ENCODE data around the gene RSPH1. TPM values are rescaled to one million over a fixed set of nuclear protein-coding genes. Genes with fewer than 3 reads are reported as not detected.

Gene RSPH1
- total RNA-seq, 2 experiments from 2014 or later = not detected

DNA sequence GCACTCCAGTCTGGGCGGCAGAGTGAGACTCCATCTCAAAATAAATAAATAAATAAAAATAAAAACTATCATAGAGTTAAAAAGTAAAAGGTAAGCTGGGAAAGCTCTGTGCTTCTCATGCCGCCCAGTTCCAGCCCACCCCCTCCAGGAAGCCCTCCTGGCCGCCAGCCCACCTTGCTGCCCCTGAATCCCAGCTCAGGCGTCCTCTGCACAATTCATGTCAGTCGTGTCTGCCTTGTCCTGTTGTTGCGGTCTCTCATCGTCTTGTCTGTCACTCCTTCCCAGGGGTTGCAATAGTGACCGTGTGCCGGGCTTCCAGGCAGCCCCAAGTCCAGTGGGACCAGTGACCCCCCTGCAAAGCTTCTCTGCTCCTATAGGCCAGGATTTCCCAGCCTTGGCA lies 44.1 kb downstream of the RSPH1 start:
- CTCF ChIA-PET = interaction anchor here (1.1 to 3.3 kb wide), 2 partner anchors 85 to 142 kb away, joined by 3 to 22 read pairs; no protein-coding TSS in a partner anchor
- ATAC-seq (no peak), DNase-seq (no peak)
- Mint-ChIP-seq H3K27ac (no peak overlapping the region), H3K9me3 (ENCODE audit: low read depth) (no peaks in the 10 kb centered on the region), H3K27me3 (no peaks in the 10 kb centered on the region), H3K4me3 (no peak overlapping the region), H3K36me3 (peaks cover 13% of the 10 kb centered on the region), H3K4me1 (peaks cover 50% of the 10 kb centered on the region)

DNA sequence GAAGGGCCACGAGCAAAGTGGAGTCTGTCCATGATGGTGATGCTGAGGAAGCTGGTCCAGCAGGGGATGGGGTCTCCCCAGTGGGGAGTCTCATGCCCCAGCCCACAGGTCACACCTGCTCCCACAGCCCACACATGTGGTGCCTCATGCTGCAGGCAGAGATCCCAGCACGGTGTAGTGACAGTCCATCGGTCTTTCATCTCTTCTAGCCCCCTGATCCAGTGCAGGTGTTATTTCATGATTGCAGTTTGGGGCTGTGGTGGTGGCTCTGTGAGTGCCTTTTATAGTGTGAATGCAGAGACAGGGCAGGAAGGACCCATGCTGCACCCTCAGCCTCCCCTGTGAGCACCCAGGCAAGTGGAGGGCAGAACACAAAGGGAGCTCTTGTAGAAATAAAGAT lies 47.3 kb downstream of the RSPH1 start:
- H3K9me3 Mint-ChIP-seq (ENCODE audit: low read depth) = no peaks in the 10 kb centered on the region
- H3K4me1 Mint-ChIP-seq = peaks cover 50% of the 10 kb centered on the region
- ATAC-seq (no peak), DNase-seq (no peak)
- CTCF ChIA-PET = interaction anchor here (0.7 to 2.1 kb wide), 6 partner anchors 26 to 210 kb away, joined by 3 to 6 read pairs (median 4); no protein-coding TSS in a partner anchor
- H3K36me3 Mint-ChIP-seq = peaks cover 29% of the 10 kb centered on the region
- no peaks in the 10 kb centered on the region for H3K27me3 Mint-ChIP-seq
- peak overlapping the region; percentile 41 for H3K27ac Mint-ChIP-seq
- H3K4me3 Mint-ChIP-seq = no peak overlapping the region

DNA sequence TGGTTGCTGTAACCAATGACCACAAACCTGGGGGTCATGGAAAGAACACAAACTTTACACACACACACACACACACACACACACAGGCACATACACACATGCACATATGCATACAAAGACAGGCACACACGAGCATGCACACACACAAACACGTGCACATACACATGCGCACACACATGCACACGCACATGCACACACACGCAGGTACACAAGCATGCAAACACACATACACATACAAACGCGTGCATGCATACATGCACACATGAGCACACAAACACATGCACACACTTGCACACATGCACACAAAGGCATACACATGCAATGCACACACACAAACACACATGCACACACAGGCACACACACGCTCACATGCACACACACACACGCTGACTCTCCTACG lies 48.3 kb downstream of the RSPH1 start:
- Mint-ChIP-seq H3K36me3 (peaks cover 36% of the 10 kb centered on the region), H3K27ac (peak overlapping the region; percentile 76), H3K4me1 (peaks cover 54% of the 10 kb centered on the region), H3K4me3 (no peak overlapping the region), H3K27me3 (no peaks in the 10 kb centered on the region), H3K9me3 (ENCODE audit: low read depth) (no peaks in the 10 kb centered on the region)
- no peak for DNase-seq
- CTCF ChIA-PET = interaction anchor here (0.8 to 1.8 kb wide), 3 partner anchors 12 to 138 kb away, joined by 3 to 5 read pairs (median 3); no protein-coding TSS in a partner anchor
- ATAC-seq = no peak

DNA sequence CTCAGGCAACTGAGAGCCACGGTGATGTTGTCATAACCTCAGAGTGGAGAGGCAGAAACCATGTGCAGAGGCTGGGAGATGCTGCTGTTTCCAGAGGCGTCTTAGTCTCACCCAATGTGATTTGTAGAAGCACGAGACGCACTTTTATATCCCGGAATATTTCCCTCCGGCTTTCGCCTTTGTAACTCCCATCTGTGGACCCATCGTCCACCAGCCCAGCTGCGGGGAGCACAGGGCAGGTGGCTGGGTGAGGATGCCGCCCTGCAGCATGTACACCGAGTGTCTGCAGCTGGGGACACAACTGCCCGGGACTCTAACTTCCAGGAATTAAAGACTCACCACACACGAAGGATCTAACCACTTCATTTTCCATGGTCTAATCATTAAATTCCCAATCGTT lies 48.8 kb downstream of the RSPH1 start:
- Mint-ChIP-seq H3K27ac (peak overlapping the region; percentile 20), H3K27me3 (no peaks in the 10 kb centered on the region), H3K4me1 (peaks cover 55% of the 10 kb centered on the region), H3K36me3 (peaks cover 41% of the 10 kb centered on the region), H3K4me3 (no peak overlapping the region), H3K9me3 (ENCODE audit: low read depth) (no peaks in the 10 kb centered on the region)
- CTCF ChIA-PET = interaction anchor here (0.8 to 1.8 kb wide), 3 partner anchors 11 to 137 kb away, joined by 3 to 5 read pairs (median 4); no protein-coding TSS in a partner anchor
- ATAC-seq (no peak), DNase-seq (no peak)

DNA sequence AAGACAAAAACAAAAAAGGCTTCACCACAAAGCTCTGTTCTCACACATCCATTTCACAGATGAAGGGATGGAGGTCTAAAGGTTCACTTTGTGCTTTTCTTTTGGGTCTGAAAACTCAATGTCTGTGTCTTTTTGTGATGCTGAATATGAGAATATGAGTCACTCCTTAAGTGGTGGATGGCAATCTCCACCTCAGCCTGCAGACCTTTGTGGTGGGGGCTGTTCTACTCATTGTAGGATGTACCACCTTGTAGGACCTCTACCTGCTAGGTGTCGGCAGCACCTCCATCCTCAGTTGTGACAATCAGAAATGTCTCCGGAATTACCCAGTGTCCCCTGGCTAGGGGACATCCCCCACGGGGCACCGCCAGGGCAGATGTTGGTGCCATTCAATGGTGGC lies 49.5 kb downstream of the RSPH1 start:
- peak overlapping the region; percentile 29 for H3K27ac Mint-ChIP-seq
- H3K4me1 Mint-ChIP-seq = peaks cover 55% of the 10 kb centered on the region
- CTCF ChIA-PET = interaction anchor here (0.9 to 1.8 kb wide), 5 partner anchors 18 to 301 kb away, joined by 3 to 5 read pairs (median 4); no protein-coding TSS in a partner anchor
- H3K27me3 Mint-ChIP-seq = no peaks in the 10 kb centered on the region
- peaks cover 48% of the 10 kb centered on the region for H3K36me3 Mint-ChIP-seq
- DNase-seq (no peak), ATAC-seq (no peak)
- no peaks in the 10 kb centered on the region for H3K9me3 Mint-ChIP-seq (ENCODE audit: low read depth)
- H3K4me3 Mint-ChIP-seq = no peak overlapping the region

DNA sequence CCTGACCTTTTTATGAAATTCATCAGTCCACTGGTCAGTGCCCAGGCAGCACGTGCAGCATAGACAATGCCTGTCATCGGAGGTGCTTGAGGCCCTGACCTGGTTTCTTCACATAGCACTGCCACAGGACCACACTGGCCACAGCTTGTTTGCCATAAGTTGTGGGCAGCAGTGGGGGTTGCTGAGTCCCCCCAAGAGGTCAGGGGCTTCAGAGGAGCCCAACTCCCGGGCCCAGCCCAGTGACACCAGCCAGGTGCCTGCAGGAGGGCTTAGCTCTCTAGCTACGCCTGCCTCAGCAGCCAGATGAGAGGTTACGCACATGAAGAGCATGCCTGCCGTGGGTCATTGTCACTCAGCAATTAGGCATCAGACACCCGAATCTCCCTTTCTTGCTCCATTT lies 50.7 kb downstream of the RSPH1 start:
- CTCF ChIA-PET = interaction anchor here (1.4 kb wide), 1 partner anchor 17 kb away, joined by 3 read pairs; no protein-coding TSS in a partner anchor
- no peaks in the 10 kb centered on the region for H3K9me3 Mint-ChIP-seq (ENCODE audit: low read depth)
- peaks cover 58% of the 10 kb centered on the region for H3K36me3 Mint-ChIP-seq
- ATAC-seq (no peak), DNase-seq (no peak)
- peaks cover 59% of the 10 kb centered on the region for H3K4me1 Mint-ChIP-seq
- no peaks in the 10 kb centered on the region for H3K27me3 Mint-ChIP-seq
- no peak overlapping the region for H3K27ac Mint-ChIP-seq
- H3K4me3 Mint-ChIP-seq = no peak overlapping the region

DNA sequence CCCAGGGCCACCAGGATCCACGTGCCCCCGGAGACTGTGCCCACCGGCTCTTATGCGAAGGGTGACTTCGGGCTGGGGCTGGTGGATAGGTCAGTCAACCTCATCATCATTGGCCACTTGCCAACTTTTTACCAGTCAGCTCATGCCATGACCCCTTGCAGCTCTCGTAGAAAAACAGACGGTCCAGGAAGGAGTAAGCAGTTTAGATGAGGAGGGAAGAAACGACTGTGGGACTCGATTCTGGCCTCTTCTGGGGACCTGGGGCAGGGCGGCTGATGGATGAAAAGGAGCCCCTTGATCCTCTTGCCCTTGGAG lies 51.3 kb downstream of the RSPH1 start:
- CTCF ChIA-PET = no interaction called here
- Mint-ChIP-seq H3K4me3 (no peak overlapping the region), H3K27me3 (no peaks in the 10 kb centered on the region), H3K27ac (no peak overlapping the region), H3K9me3 (ENCODE audit: low read depth) (no peaks in the 10 kb centered on the region), H3K36me3 (peaks cover 64% of the 10 kb centered on the region), H3K4me1 (peaks cover 59% of the 10 kb centered on the region)
- DNase-seq = no peak
- no peak for ATAC-seq

DNA sequence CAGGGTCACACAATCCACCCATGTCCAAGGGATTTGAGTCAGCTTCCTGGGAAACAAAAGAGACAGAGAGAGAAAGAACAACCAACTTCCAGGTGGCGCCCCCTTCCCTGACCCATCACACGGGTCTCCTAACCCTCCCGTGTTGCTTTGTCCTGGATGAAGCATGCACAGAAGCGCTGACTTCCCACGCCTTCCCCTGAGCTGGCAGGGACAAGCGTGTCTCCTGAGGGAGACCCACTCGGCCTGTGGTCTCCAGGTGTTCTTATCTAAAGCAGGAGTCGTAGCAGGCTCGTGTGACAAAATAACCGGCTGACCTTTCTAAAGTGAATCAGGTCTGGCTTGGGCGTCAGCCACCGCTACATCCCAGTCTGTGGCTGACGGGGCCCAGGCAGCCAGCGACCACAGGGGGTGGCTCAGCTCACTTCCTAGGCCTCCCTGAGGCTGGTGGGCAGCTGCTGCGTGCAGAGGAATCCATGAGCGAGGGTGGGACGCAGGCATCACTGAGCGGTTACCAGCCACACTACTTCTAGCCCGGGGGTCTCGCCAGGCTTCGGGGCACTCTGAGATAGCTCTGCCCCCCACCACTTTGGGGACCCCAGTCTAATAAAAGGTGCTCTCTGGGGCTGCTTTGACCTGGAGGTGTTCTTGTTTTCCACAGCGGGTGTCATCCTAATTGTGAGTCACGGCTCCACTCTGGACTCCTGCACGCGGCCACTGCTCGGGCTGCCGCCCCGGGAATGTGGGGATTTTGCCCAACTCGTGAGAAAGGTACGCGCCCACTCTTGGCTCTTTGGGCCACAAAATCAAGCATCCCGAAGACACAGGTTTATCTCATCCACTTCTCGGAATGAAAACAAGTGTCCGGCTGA lies 51.9 kb downstream of the RSPH1 start:
- no peak for DNase-seq
- CTCF ChIA-PET = interaction anchor here (1.5 kb wide), 1 partner anchor 133 kb away, joined by 3 read pairs; no protein-coding TSS in a partner anchor
- Mint-ChIP-seq H3K4me1 (peaks cover 60% of the 10 kb centered on the region), H3K27ac (no peak overlapping the region), H3K9me3 (ENCODE audit: low read depth) (no peaks in the 10 kb centered on the region), H3K27me3 (no peaks in the 10 kb centered on the region), H3K36me3 (peaks cover 70% of the 10 kb centered on the region), H3K4me3 (no peak overlapping the region)
- ATAC-seq = no peak

DNA sequence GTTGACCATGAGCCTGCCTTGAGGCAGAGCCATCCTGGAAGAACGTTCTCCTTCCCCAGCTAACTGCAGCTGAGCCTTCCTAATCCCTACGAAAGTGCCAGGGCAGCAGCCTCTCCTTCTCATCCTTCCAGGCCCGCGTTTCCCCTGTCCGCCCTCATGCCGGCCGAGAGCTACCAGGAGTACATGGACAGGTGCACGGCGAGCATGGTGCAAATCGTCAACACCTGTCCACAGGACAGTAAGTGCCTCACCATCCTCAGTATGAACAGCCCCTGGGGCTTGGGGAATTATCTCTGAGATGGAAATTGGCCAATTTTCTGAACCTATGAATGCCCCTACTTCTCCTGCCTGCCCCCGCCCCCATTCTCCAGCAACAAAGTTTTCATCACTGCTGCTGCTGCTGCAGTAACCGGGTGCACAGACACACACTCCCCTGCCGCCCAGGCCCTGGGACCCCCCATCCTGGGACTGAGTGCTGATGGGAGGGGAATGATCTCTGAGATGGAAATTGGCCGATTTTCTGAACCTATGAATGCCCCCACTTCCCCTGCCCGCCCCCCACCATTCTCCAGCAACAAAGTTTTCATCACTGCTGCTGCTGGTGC lies 52.7 kb downstream of the RSPH1 start:
- Mint-ChIP-seq H3K27me3 (no peaks in the 10 kb centered on the region), H3K4me1 (peaks cover 61% of the 10 kb centered on the region)

DNA sequence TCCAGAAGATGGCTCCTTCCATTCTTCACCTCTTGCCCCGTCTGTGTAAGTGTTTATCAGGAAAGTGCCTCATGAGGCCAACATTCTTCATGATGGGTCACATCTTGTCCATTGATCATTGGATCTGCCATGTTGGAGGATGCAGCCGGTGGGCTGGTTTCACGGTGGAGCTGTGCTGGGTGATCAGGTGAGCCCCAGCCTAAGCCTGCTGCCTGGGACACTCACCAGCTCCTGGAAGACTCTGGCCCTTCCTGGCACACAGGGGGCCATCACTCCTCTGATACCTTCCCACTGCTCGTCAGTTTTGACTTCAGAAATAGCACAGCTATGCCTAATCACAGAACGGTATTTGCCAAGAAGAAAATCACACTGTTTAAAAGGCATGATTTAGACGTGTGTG lies 54.1 kb downstream of the RSPH1 start:
- Mint-ChIP-seq H3K27me3 (no peaks in the 10 kb centered on the region), H3K4me3 (no peak overlapping the region), H3K27ac (no peak overlapping the region), H3K9me3 (ENCODE audit: low read depth) (no peaks in the 10 kb centered on the region), H3K4me1 (peaks cover 51% of the 10 kb centered on the region), H3K36me3 (peaks cover 77% of the 10 kb centered on the region)
- CTCF ChIA-PET = interaction anchor here (1.4 to 2.7 kb wide), 3 partner anchors 13 to 30 kb away, joined by 3 to 7 read pairs (median 3); no protein-coding TSS in a partner anchor
- DNase-seq (no peak), ATAC-seq (no peak)

More for the DNA sequence above, 52.7 kb downstream of the RSPH1 start:
- no peak for DNase-seq
- CTCF ChIA-PET = interaction anchor here (0.8 to 2.7 kb wide), 4 partner anchors 12 to 132 kb away, joined by 3 to 7 read pairs (median 3); no protein-coding TSS in a partner anchor
- Mint-ChIP-seq H3K36me3 (peaks cover 77% of the 10 kb centered on the region), H3K9me3 (ENCODE audit: low read depth) (no peaks in the 10 kb centered on the region), H3K4me3 (no peak overlapping the region), H3K27ac (no peak overlapping the region)
- ATAC-seq = no peak

DNA sequence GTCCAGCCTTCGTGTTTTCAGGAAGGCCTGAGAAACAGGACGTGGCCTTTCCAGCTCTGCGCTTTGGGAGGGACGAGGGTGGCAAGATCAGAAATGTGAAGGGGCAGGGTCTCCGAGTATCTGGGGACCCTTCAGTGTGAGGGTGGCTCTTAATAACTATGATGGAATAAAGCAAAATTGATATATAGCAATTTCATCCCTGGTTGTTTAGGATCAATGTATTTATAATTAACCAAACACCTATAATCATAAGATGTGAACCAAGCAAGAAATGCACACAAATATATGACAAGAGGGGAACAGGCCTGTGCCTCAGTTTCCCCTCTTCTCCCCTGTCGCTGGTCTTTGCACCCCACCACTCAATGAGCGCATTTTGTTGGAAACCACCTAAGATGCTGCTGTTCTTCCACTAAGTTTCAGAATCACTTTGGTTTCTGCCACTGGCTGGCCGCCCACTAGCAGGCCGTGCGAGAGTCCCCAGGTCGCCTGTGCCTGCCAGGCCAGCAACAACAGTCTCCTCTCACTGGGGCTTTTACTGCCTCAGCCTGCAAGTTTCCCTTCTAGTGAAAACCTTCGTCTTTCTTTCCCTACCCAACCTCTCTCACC lies 55.7 kb downstream of the RSPH1 start:
- Mint-ChIP-seq H3K27ac (peak overlapping the region; percentile 67), H3K4me3 (no peak overlapping the region), H3K9me3 (ENCODE audit: low read depth) (peaks cover 2% of the 10 kb centered on the region), H3K36me3 (peaks cover 85% of the 10 kb centered on the region), H3K27me3 (no peaks in the 10 kb centered on the region), H3K4me1 (peaks cover 46% of the 10 kb centered on the region)
- ATAC-seq (no peak), DNase-seq (no peak)
- CTCF ChIA-PET = no interaction called here

DNA sequence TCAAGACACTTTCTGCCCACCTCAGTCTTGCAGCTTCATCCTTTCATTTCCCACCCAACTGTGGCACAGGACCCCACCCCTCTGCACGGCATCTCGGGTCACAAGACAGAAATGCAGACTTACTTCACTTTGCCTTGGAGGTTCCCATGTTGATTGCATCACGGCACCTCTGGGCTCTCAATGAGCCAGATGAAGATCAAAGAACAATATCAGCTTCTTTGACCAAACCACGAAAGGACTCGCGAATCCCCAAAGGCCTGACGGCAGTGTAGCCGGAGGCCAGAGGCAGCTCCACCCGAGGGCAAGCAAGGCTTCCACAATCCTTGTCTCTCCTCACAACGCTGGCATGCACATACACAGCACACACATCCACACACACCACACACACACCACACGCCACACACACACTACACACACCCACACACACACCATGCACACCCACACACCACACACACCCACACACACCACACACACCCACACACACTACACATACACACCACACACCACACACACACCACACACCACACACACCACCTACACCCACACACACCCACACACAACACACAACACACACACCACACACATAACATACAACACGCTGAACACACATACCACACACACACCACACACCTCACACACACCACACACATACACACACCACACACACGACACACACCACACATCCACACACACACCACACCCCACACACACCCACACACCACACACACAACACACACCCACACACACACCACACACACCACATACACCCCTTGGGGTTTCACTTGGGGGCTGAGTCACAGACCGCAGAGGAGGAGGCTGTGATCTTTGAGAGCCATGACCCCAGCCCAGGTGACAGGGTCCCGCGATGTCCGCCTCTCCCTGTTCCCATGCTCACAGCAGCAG lies 56.5 kb downstream of the RSPH1 start:
- peak; percentile 63 for DNase-seq
- Mint-ChIP-seq H3K4me3 (no peak overlapping the region), H3K9me3 (ENCODE audit: low read depth) (peaks cover 2% of the 10 kb centered on the region), H3K4me1 (peaks cover 54% of the 10 kb centered on the region), H3K27ac (peak overlapping the region; percentile 67), H3K27me3 (no peaks in the 10 kb centered on the region), H3K36me3 (peaks cover 85% of the 10 kb centered on the region)
- peak; percentile 50 for ATAC-seq
- CTCF ChIA-PET = no interaction called here

All from activated CD8-positive, alpha-beta memory T cell treated with anti-CD3 and anti-CD28 coated beads, Interleukin-2, amount 10 ng/mL, durations not matched to agents 7 days and 5 days (primary cell).